H9 (cell line): Measurements from ENCODE around the gene MINDY4. TPM values are rescaled to one million over a fixed set of nuclear protein-coding genes. Genes with fewer than 3 reads are reported as not detected.

Experiments used
- DNase-seq: peaks from one replicate; pipeline ENCODE4 v3.0.0-alpha.2; 2017
- H2AFZ ChIP-seq: one replicate; pipeline ENCODE4 v1.6.1; 2013; ENCODE audit warnings: mild to moderate bottlenecking, low read length, control low read depth, moderate library complexity
- H2AK5ac ChIP-seq: 2 replicates; pipeline ENCODE4 v1.6.1; 2013; ENCODE audit warnings: low read length, control low read depth, mixed read lengths; ENCODE audit not compliant: insufficient read length
- H2BK120ac ChIP-seq: one replicate; pipeline ENCODE4 v1.6.1; 2013; ENCODE audit warnings: low read depth, mild to moderate bottlenecking, low read length, control low read depth, inconsistent platforms; ENCODE audit not compliant: poor library complexity, severe bottlenecking
- H2BK12ac ChIP-seq: 2 replicates; pipeline ENCODE4 v1.6.1; 2013; ENCODE audit warnings: low read length, control low read depth, mixed read lengths, low read depth; ENCODE audit not compliant: insufficient read length
- H2BK15ac ChIP-seq: 2 replicates; pipeline ENCODE4 v1.6.1; 2013; ENCODE audit warnings: low read depth, low read length, control low read depth
- H2BK20ac ChIP-seq: one replicate; pipeline ENCODE4 v1.6.1; 2013; ENCODE audit warnings: low read depth, mild to moderate bottlenecking, low read length, control low read depth, inconsistent platforms; ENCODE audit not compliant: poor library complexity, severe bottlenecking
- H2BK5ac ChIP-seq: 2 replicates; pipeline ENCODE4 v1.6.1; 2013; ENCODE audit warnings: low read length, control low read depth, mixed read lengths; ENCODE audit not compliant: insufficient read length
- H3K14ac ChIP-seq: 2 replicates; pipeline ENCODE4 v1.6.1; 2013; ENCODE audit warnings: low read length, control low read depth; ENCODE audit not compliant: insufficient read depth
- H3K18ac ChIP-seq: 2 replicates; pipeline ENCODE4 v1.6.1; 2013; ENCODE audit warnings: low read depth, mild to moderate bottlenecking, mixed read lengths, low read length, control low read depth; ENCODE audit not compliant: insufficient read length
- H3K23ac ChIP-seq: 2 replicates; pipeline ENCODE4 v1.6.1; 2013; ENCODE audit warnings: low read length, control low read depth, mixed read lengths, low read depth; ENCODE audit not compliant: insufficient read length
- H3K23me2 ChIP-seq: 2 replicates; pipeline ENCODE4 v1.6.1; 2013; ENCODE audit warnings: low read depth, mild to moderate bottlenecking, mixed read lengths, low read length, control low read depth; ENCODE audit not compliant: insufficient read length, poor library complexity, severe bottlenecking
- H3K27ac ChIP-seq: 2 replicates; pipeline ENCODE4 v1.5.1; 2013; ENCODE audit warnings: low read length, control low read depth, mixed read lengths, low read depth; ENCODE audit not compliant: insufficient read length
- H3K27me3 ChIP-seq: 2 replicates; pipeline ENCODE4 v1.6.1; 2013; ENCODE audit warnings: low read length, control low read depth, inconsistent platforms; ENCODE audit not compliant: insufficient read depth
- H3K4ac ChIP-seq: 2 replicates; pipeline ENCODE4 v1.6.1; 2013; ENCODE audit warnings: low read depth, mild to moderate bottlenecking, control low read depth, inconsistent platforms, low read length, moderate library complexity
- H3K4me1 ChIP-seq: 2 replicates; pipeline ENCODE4 v1.6.1; 2013; ENCODE audit warnings: low read length, control low read depth, inconsistent platforms; ENCODE audit not compliant: insufficient read depth
- H3K4me2 ChIP-seq: 2 replicates; pipeline ENCODE4 v1.6.1; 2013; ENCODE audit warnings: low read length, control low read depth, mixed read lengths; ENCODE audit not compliant: insufficient read length, insufficient read depth
- H3K56ac ChIP-seq: 2 replicates; pipeline ENCODE4 v1.6.1; 2013; ENCODE audit warnings: low read depth, mild to moderate bottlenecking, mixed read lengths, low read length, control low read depth; ENCODE audit not compliant: insufficient read length
- H3K79me1 ChIP-seq: 2 replicates; pipeline ENCODE4 v1.6.1; 2013; ENCODE audit warnings: low read depth, mild to moderate bottlenecking, moderate library complexity, low read length, control low read depth, inconsistent platforms; ENCODE audit not compliant: insufficient read depth, poor library complexity, severe bottlenecking
- H3K79me2 ChIP-seq: 2 replicates; pipeline ENCODE4 v1.6.1; 2013; ENCODE audit warnings: low read length, control low read depth, inconsistent platforms; ENCODE audit not compliant: insufficient read depth
- H3K9ac ChIP-seq: 2 replicates; pipeline ENCODE4 v1.6.1; 2013; ENCODE audit warnings: low read length, control low read depth, mixed read lengths; ENCODE audit not compliant: insufficient read length; ENCODE audit errors: extremely low read depth
- H3K9me3 ChIP-seq: one replicate; pipeline ENCODE4 v1.6.1; 2013; ENCODE audit warnings: low read depth, low read length, inconsistent platforms; ENCODE audit not compliant: control insufficient read depth
- H3T11ph ChIP-seq: one replicate; pipeline ENCODE4 v1.6.1; 2013; ENCODE audit warnings: mild to moderate bottlenecking, low read length, control low read depth, inconsistent platforms
- H4K20me1 ChIP-seq: one replicate; pipeline ENCODE4 v1.6.1; 2013; ENCODE audit not compliant: control insufficient read depth, insufficient read length, insufficient read depth
- H4K5ac ChIP-seq: 2 replicates; pipeline ENCODE4 v1.6.1; 2013; ENCODE audit warnings: low read depth, mild to moderate bottlenecking, mixed read lengths, low read length, control low read depth; ENCODE audit not compliant: insufficient read length
- H4K8ac ChIP-seq: replicated peaks from 2 replicates; pipeline ENCODE4 v1.6.1; 2013; ENCODE audit warnings: low read length, control low read depth, mixed read lengths, low read depth; ENCODE audit not compliant: insufficient read length
- H4K91ac ChIP-seq: 2 replicates; pipeline ENCODE4 v1.6.1; 2013; ENCODE audit warnings: low read depth, mild to moderate bottlenecking, moderate library complexity, mixed read lengths, low read length, control low read depth; ENCODE audit not compliant: insufficient read length
- H3K27ac Mint-ChIP-seq, 3 experiments: 2 replicates in 2 of 3; 3 replicates in 1 of 3; pipeline ENCODE4 v1.8.0; 2020 to 2021; ENCODE audit warnings: mixed read lengths in 3 of 3, mild to moderate bottlenecking in 1 of 3, moderate library complexity in 1 of 3
- H3K27me3 Mint-ChIP-seq: 2 replicates; pipeline ENCODE4 v1.8.0; 2021; ENCODE audit warnings: low read depth, mild to moderate bottlenecking, moderate library complexity, mixed read lengths
- H3K36me3 Mint-ChIP-seq, 3 experiments: 2 replicates in 2 of 3; 3 replicates in 1 of 3; pipeline ENCODE4 v1.8.0; 2020 to 2021; ENCODE audit warnings: low read depth in 3 of 3, mixed read lengths in 3 of 3; ENCODE audit not compliant: insufficient read depth in 1 of 3
- H3K4me1 Mint-ChIP-seq, 2 experiments: 2 replicates each; pipeline ENCODE4 v1.8.0; 2020; ENCODE audit warnings: mixed read lengths in 2 of 2
- H3K4me3 Mint-ChIP-seq, 2 experiments: 2 replicates in 1 of 2; 3 replicates in 1 of 2; pipeline ENCODE4 v1.8.0; 2020 to 2021; ENCODE audit warnings: mild to moderate bottlenecking in 2 of 2, mixed read lengths in 2 of 2, moderate library complexity in 1 of 2
- H3K9me3 Mint-ChIP-seq, 2 experiments: 2 replicates in 1 of 2; 3 replicates in 1 of 2; pipeline ENCODE4 v1.8.0; 2020; ENCODE audit warnings: mild to moderate bottlenecking in 2 of 2, mixed read lengths in 2 of 2, moderate library complexity in 1 of 2
- CTCF ChIP-seq: fragments of 200-600 bp; sonication (generic); conservative IDR thresholded peaks from 3 replicates; pipeline ENCODE4 v1.8.0; 2021; ENCODE audit warnings: antibody characterized with exemption, mild to moderate bottlenecking
- WGBS: extraction: QIAGEN DNeasy Blood & Tissue Kit; methylation state at CpG from one replicate; pipeline ENCODE4 v1.1.7; 2013; ENCODE audit warnings: missing lambda C conversion rate, low lambda C conversion rate, mixed read lengths; ENCODE audit not compliant: insufficient read length; ENCODE audit errors: extremely low coverage; 5-methylcytosine and 5-hydroxymethylcytosine counted together
- total RNA-seq: library from RNA; stranded (reverse); gene quantifications from 2 replicates; pipeline ENCODE4 v1.2.1, GENCODE V29; 2021

The MINDY4 gene
- total RNA-seq, 1 experiment from 2014 or later, result 3.1 TPM

GRCh38 chr7:30865821-30866220, 94.6 kb downstream of the MINDY4 start:
- no peak for DNase-seq
- H4K5ac ChIP-seq, result no peak overlapping the region
- H3K9me3 ChIP-seq, result no peaks in the 10 kb centered on the region
- Mint-ChIP-seq H3K27me3 (peaks cover 2% of the 10 kb centered on the region; the same call in 1 of the 2 replicates), H3K27ac (no peak overlapping the region), H3K4me3 (no peak overlapping the region), H3K9me3 (no peaks in the 10 kb centered on the region), H3K36me3 (no peaks in the 10 kb centered on the region), H3K4me1 (no peaks in the 10 kb centered on the region)
- no peak overlapping the region for H4K8ac ChIP-seq
- H3K27ac ChIP-seq, result no peak overlapping the region
- no peak overlapping the region for H2AK5ac ChIP-seq
- H4K20me1 ChIP-seq, result no peaks in the 10 kb centered on the region
- no peaks in the 10 kb centered on the region for H3K4me1 ChIP-seq
- H3K56ac ChIP-seq, result no peak overlapping the region
- H3K23ac ChIP-seq, result no peak overlapping the region
- H3K9ac ChIP-seq, result no peak overlapping the region
- H3K23me2 ChIP-seq, result no peaks in the 10 kb centered on the region
- no peaks in the 10 kb centered on the region for H3K79me1 ChIP-seq
- no CpG with 5 or more reads among the region's 4 CpGs for WGBS
- no peak overlapping the region for H3T11ph ChIP-seq
- no peak overlapping the region for H2BK5ac ChIP-seq
- H2BK12ac ChIP-seq, result no peak overlapping the region
- H4K91ac ChIP-seq, result no peak overlapping the region
- no peak overlapping the region for H3K14ac ChIP-seq
- TF ChIP-seq CTCF, result no peak
- no peaks in the 10 kb centered on the region for H3K79me2 ChIP-seq
- no peak overlapping the region for H3K4me2 ChIP-seq
- no peak overlapping the region for H3K4ac ChIP-seq
- no peak overlapping the region for H3K18ac ChIP-seq
- no peak overlapping the region for H2BK120ac ChIP-seq
- no peak overlapping the region for H2BK20ac ChIP-seq
- no peak overlapping the region for H2BK15ac ChIP-seq
- no peak overlapping the region for H2AFZ ChIP-seq
- H3K27me3 ChIP-seq, result no peaks in the 10 kb centered on the region
